ENCODE data around the gene PAK3. TPM values are rescaled to one million over a fixed set of nuclear protein-coding genes. Genes with fewer than 3 reads are reported as not detected.
A peak's percentile ranks its signal among the peaks of the same experiment; 100 is the strongest.

PAK3 gene
- total RNA-seq, 1 experiment from 2014 or later, result 7.5 TPM

GRCh38 chrX:111244235-111244750 is 148.3 kb downstream of the PAK3 start:
- H3K4me1 Mint-ChIP-seq, result no peaks in the 10 kb centered on the region
- H2BK5ac ChIP-seq (ENCODE audit: insufficient read length, low read length), result no peak overlapping the region
- no CpG with 5 or more reads among the region's 2 CpGs for WGBS (ENCODE audit: extremely low coverage, insufficient read length, low lambda C conversion rate)
- H2AFZ ChIP-seq (ENCODE audit: low read length), result no peak overlapping the region
- H3K23me2 ChIP-seq (ENCODE audit: insufficient read length, low read depth, low read length, poor library complexity, severe bottlenecking), result no peaks in the 10 kb centered on the region
- H3K4ac ChIP-seq (ENCODE audit: low read depth, low read length), result no peak overlapping the region
- H3K18ac ChIP-seq (ENCODE audit: insufficient read length, low read depth, low read length), result no peak overlapping the region
- TF ChIP-seq CTCF (conservative IDR thresholded peaks at IDR 0.05), result peak; percentile 82
- H3K27me3 ChIP-seq (ENCODE audit: insufficient read depth, low read length), result no peaks in the 10 kb centered on the region
- no peak overlapping the region for H3K4me2 ChIP-seq (ENCODE audit: insufficient read depth, insufficient read length, low read length)
- H2AK5ac ChIP-seq (ENCODE audit: insufficient read length, low read length), result no peak overlapping the region
- H4K5ac ChIP-seq (ENCODE audit: insufficient read length, low read depth, low read length), result no peak overlapping the region
- no peaks in the 10 kb centered on the region; the same call in 1 of the 2 replicates for H3K27me3 Mint-ChIP-seq (ENCODE audit: low read depth)
- no peak overlapping the region for H3K27ac ChIP-seq (ENCODE audit: insufficient read length, low read depth, low read length)
- H2BK20ac ChIP-seq (ENCODE audit: low read depth, low read length, poor library complexity, severe bottlenecking), result no peak overlapping the region
- no peak for DNase-seq
- H3K56ac ChIP-seq (ENCODE audit: insufficient read length, low read depth, low read length), result no peak overlapping the region
- no peaks in the 10 kb centered on the region for H3K36me3 Mint-ChIP-seq (ENCODE audit: insufficient read depth in 1 of 3, low read depth in 3 of 3)
- no peak overlapping the region for H3K14ac ChIP-seq (ENCODE audit: insufficient read depth, low read length)
- H3K23ac ChIP-seq (ENCODE audit: insufficient read length, low read depth, low read length), result no peak overlapping the region
- no peaks in the 10 kb centered on the region for H4K20me1 ChIP-seq (ENCODE audit: control insufficient read depth, insufficient read depth, insufficient read length)
- no peak overlapping the region for H4K8ac ChIP-seq (replicated peaks; ENCODE audit: insufficient read length, low read depth, low read length)
- no peak overlapping the region for H3K27ac Mint-ChIP-seq
- no peak overlapping the region for H3T11ph ChIP-seq (ENCODE audit: low read length)
- H2BK12ac ChIP-seq (ENCODE audit: insufficient read length, low read depth, low read length), result no peak overlapping the region
- no peak overlapping the region for H3K4me3 Mint-ChIP-seq
- no peaks in the 10 kb centered on the region; a peak in 1 of 5 replicates for H3K9me3 Mint-ChIP-seq
- no peak overlapping the region for H2BK15ac ChIP-seq (ENCODE audit: low read depth, low read length)
- H2BK120ac ChIP-seq (ENCODE audit: low read depth, low read length, poor library complexity, severe bottlenecking), result no peak overlapping the region
- H3K79me2 ChIP-seq (ENCODE audit: insufficient read depth, low read length), result no peaks in the 10 kb centered on the region
- H3K4me1 ChIP-seq (ENCODE audit: insufficient read depth, low read length), result no peaks in the 10 kb centered on the region
- H3K9ac ChIP-seq (ENCODE audit: extremely low read depth, insufficient read length, low read length), result no peak overlapping the region
- H3K9me3 ChIP-seq (ENCODE audit: control insufficient read depth, low read depth, low read length), result no peaks in the 10 kb centered on the region
- H4K91ac ChIP-seq (ENCODE audit: insufficient read length, low read depth, low read length), result no peak overlapping the region
- H3K79me1 ChIP-seq (ENCODE audit: insufficient read depth, low read depth, low read length, poor library complexity, severe bottlenecking), result no peaks in the 10 kb centered on the region
